ENCODE results near the gene PTPRM. TPM values are rescaled to one million over a fixed set of nuclear protein-coding genes. Genes with fewer than 3 reads are reported as not detected.

Gene PTPRM
- total RNA-seq, 1 experiment from 2014 or later, result 11.1 TPM

DNA sequence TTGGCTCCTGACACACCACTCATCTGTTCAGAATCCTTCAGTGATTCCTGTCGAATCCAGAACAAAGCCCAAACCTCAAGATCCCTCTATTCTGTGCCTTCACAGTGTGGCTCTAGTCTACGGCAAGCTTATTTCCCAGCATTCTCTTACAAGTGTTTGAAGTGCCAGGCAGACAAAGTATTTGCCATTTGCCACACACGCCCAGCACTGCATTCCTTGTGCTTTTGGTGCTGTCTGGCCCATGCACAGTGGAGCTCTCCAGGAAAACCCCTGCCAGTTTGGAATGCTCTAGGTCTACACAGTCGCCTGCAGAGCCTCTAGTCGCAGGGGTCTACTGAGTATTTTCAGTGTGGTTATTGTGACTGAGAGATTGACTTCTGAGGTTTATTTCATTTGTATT, 783.5 kb downstream of the PTPRM start (continued):
- TF ChIP-seq, protein P1, sequence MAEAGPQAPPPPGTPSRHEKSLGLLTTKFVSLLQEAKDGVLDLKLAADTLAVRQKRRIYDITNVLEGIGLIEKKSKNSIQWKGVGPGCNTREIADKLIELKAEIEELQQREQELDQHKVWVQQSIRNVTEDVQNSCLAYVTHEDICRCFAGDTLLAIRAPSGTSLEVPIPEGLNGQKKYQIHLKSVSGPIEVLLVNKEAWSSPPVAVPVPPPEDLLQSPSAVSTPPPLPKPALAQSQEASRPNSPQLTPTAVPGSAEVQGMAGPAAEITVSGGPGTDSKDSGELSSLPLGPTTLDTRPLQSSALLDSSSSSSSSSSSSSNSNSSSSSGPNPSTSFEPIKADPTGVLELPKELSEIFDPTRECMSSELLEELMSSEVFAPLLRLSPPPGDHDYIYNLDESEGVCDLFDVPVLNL (CRISPR knock-in tag; IDR thresholded peaks at IDR 0.05; ENCODE audit: borderline replicate concordance, low read depth), result no peak
- TF ChIP-seq, protein P2, sequence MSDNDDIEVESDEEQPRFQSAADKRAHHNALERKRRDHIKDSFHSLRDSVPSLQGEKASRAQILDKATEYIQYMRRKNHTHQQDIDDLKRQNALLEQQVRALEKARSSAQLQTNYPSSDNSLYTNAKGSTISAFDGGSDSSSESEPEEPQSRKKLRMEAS (CRISPR knock-in tag; IDR thresholded peaks at IDR 0.05), result no peak
- TF ChIP-seq NFE2L1 (CRISPR knock-in tag; IDR thresholded peaks at IDR 0.05), result no peak

DNA sequence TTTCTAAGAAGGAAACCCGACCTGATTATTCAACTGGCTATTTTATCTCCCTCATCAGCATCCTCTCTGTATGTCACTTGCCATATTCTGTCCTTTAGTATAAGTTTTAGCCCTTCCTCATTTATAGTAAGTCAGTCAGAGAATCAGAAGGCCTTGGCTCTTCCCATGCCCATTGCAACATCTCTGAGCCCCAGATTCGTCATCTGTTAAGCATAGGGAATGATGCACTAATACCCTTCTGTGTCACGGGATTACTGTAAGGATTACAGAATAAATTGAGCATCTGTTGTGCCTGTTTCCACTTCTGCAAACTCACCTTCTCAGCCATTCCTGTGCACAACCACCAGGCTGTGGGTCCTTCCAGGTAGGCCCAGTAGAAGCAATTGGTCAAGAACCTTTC, 784.0 kb downstream of the PTPRM start:
- CTCF ChIA-PET, result no interaction called here
- Mint-ChIP-seq H3K4me3 (no peak overlapping the region), H3K27ac (no peak overlapping the region), H3K9me3 (peaks cover 13% of the 10 kb centered on the region), H3K27me3 (ENCODE audit: low read depth) (no peaks in the 10 kb centered on the region), H3K4me1 (no peaks in the 10 kb centered on the region), H3K36me3 (0 out of 2 replicates have a peak, but pooled peaks cover 4% of the 10 kb centered on the region)
- ATAC-seq (no peak), DNase-seq (ENCODE audit: low spot score) (no peak)
- TF ChIP-seq, protein P3, sequence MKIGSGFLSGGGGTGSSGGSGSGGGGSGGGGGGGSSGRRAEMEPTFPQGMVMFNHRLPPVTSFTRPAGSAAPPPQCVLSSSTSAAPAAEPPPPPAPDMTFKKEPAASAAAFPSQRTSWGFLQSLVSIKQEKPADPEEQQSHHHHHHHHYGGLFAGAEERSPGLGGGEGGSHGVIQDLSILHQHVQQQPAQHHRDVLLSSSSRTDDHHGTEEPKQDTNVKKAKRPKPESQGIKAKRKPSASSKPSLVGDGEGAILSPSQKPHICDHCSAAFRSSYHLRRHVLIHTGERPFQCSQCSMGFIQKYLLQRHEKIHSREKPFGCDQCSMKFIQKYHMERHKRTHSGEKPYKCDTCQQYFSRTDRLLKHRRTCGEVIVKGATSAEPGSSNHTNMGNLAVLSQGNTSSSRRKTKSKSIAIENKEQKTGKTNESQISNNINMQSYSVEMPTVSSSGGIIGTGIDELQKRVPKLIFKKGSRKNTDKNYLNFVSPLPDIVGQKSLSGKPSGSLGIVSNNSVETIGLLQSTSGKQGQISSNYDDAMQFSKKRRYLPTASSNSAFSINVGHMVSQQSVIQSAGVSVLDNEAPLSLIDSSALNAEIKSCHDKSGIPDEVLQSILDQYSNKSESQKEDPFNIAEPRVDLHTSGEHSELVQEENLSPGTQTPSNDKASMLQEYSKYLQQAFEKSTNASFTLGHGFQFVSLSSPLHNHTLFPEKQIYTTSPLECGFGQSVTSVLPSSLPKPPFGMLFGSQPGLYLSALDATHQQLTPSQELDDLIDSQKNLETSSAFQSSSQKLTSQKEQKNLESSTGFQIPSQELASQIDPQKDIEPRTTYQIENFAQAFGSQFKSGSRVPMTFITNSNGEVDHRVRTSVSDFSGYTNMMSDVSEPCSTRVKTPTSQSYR (CRISPR knock-in tag; IDR thresholded peaks at IDR 0.05), result no peak
- TF ChIP-seq MYBL2 (CRISPR knock-in tag; IDR thresholded peaks at IDR 0.05) (no peak), ELF4 (CRISPR knock-in tag; IDR thresholded peaks at IDR 0.05; ENCODE audit: low read depth) (no peak), ZNF232 (CRISPR knock-in tag; IDR thresholded peaks at IDR 0.05) (no peak), ATF1 (CRISPR knock-in tag; IDR thresholded peaks at IDR 0.05) (no peak)
- TF ChIP-seq, protein P4, sequence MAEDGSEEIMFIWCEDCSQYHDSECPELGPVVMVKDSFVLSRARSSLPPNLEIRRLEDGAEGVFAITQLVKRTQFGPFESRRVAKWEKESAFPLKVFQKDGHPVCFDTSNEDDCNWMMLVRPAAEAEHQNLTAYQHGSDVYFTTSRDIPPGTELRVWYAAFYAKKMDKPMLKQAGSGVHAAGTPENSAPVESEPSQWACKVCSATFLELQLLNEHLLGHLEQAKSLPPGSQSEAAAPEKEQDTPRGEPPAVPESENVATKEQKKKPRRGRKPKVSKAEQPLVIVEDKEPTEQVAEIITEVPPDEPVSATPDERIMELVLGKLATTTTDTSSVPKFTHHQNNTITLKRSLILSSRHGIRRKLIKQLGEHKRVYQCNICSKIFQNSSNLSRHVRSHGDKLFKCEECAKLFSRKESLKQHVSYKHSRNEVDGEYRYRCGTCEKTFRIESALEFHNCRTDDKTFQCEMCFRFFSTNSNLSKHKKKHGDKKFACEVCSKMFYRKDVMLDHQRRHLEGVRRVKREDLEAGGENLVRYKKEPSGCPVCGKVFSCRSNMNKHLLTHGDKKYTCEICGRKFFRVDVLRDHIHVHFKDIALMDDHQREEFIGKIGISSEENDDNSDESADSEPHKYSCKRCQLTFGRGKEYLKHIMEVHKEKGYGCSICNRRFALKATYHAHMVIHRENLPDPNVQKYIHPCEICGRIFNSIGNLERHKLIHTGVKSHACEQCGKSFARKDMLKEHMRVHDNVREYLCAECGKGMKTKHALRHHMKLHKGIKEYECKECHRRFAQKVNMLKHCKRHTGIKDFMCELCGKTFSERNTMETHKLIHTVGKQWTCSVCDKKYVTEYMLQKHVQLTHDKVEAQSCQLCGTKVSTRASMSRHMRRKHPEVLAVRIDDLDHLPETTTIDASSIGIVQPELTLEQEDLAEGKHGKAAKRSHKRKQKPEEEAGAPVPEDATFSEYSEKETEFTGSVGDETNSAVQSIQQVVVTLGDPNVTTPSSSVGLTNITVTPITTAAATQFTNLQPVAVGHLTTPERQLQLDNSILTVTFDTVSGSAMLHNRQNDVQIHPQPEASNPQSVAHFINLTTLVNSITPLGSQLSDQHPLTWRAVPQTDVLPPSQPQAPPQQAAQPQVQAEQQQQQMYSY (CRISPR knock-in tag; IDR thresholded peaks at IDR 0.05), result no peak
- POLR2A ChIA-PET, result no interaction called here

DNA sequence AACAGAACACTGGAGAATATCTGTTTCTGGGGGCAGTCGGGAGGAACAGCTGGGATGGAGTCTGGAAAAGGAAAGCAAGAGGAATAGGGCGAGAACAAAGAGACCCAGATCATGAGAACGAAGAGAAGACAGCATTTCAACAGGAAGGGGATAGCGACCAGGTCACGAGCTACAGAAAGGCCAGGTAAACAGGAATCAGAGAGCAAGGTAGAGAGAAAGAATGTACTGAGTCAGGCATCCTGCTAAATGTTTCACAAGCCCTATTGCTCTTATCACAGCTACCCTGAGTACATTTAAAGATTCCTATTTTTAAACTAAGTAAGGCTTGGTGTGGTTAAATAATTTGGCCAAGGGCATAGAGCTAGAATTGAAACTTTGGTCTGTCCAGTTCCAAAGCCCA, 787.2 kb downstream of the PTPRM start:
- Mint-ChIP-seq H3K4me3 (no peak overlapping the region), H3K4me1 (peaks cover 15% of the 10 kb centered on the region; the same call in 1 of the 2 replicates), H3K36me3 (no peaks in the 10 kb centered on the region), H3K27ac (no peak overlapping the region), H3K9me3 (peaks cover 4% of the 10 kb centered on the region), H3K27me3 (ENCODE audit: low read depth) (no peaks in the 10 kb centered on the region)
- DNase-seq (ENCODE audit: low spot score) (no peak), ATAC-seq (no peak)
- POLR2A ChIA-PET, result no interaction called here
- TF ChIP-seq, protein P5, sequence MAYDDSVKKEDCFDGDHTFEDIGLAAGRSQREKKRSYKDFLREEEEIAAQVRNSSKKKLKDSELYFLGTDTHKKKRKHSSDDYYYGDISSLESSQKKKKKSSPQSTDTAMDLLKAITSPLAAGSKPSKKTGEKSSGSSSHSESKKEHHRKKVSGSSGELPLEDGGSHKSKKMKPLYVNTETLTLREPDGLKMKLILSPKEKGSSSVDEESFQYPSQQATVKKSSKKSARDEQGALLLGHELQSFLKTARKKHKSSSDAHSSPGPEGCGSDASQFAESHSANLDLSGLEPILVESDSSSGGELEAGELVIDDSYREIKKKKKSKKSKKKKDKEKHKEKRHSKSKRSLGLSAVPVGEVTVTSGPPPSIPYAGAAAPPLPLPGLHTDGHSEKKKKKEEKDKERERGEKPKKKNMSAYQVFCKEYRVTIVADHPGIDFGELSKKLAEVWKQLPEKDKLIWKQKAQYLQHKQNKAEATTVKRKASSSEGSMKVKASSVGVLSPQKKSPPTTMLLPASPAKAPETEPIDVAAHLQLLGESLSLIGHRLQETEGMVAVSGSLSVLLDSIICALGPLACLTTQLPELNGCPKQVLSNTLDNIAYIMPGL (CRISPR knock-in tag; IDR thresholded peaks at IDR 0.05), result no peak
- TF ChIP-seq MXD4 (CRISPR knock-in tag; IDR thresholded peaks at IDR 0.05; ENCODE audit: borderline replicate concordance), result no peak
- no peak for TF ChIP-seq ELF4 (CRISPR knock-in tag; IDR thresholded peaks at IDR 0.05; ENCODE audit: low read depth)
- no peak for TF ChIP-seq ATF1 (CRISPR knock-in tag; IDR thresholded peaks at IDR 0.05)
- TF ChIP-seq TEAD4 (CRISPR knock-in tag; IDR thresholded peaks at IDR 0.05), result no peak
- no peak for TF ChIP-seq NR1H2 (CRISPR knock-in tag; IDR thresholded peaks at IDR 0.05)
- no peak for TF ChIP-seq NR3C1 (CRISPR knock-in tag; conservative IDR thresholded peaks at IDR 0.05; ENCODE audit: low read depth)
- no peak for TF ChIP-seq ZNF317 (CRISPR knock-in tag; IDR thresholded peaks at IDR 0.05; ENCODE audit: borderline replicate concordance, low read depth)
- no peak for TF ChIP-seq CBFB (CRISPR knock-in tag; IDR thresholded peaks at IDR 0.05; ENCODE audit: low read depth)
- TF ChIP-seq, protein P6, sequence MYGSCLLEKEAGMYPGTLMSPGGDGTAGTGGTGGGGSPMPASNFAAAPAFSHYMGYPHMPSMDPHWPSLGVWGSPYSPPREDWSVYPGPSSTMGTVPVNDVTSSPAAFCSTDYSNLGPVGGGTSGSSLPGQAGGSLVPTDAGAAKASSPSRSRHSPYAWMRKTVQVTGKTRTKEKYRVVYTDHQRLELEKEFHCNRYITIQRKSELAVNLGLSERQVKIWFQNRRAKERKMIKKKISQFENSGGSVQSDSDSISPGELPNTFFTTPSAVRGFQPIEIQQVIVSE (CRISPR knock-in tag; IDR thresholded peaks at IDR 0.05; ENCODE audit: borderline replicate concordance), result no peak
- TF ChIP-seq, protein P7, sequence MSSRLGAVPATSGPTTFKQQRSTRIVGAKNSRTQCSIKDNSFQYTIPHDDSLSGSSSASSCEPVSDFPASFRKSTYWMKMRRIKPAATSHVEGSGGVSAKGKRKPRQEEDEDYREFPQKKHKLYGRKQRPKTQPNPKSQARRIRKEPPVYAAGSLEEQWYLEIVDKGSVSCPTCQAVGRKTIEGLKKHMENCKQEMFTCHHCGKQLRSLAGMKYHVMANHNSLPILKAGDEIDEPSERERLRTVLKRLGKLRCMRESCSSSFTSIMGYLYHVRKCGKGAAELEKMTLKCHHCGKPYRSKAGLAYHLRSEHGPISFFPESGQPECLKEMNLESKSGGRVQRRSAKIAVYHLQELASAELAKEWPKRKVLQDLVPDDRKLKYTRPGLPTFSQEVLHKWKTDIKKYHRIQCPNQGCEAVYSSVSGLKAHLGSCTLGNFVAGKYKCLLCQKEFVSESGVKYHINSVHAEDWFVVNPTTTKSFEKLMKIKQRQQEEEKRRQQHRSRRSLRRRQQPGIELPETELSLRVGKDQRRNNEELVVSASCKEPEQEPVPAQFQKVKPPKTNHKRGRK (CRISPR knock-in tag; IDR thresholded peaks at IDR 0.05; ENCODE audit: borderline replicate concordance), result no peak
- CTCF ChIA-PET, result interaction anchor here (1.0 kb wide), 1 partner anchor 134 kb away, joined by 3 read pairs; no protein-coding TSS in a partner anchor
